HG02798 (cell line): ENCODE data around the gene CACNB4.
"Not testable (repeated sequence)": the region's sequence is repeated elsewhere in the genome, so short reads cannot be mapped to it uniquely, and the experiment has no call there.

Experiments
- ATAC-seq: cut with Tn5 transposase; IDR thresholded peaks from one replicate; pipeline ENCODE4 v1.9.1; 2021; ENCODE audit warnings: mild to moderate bottlenecking; ENCODE audit not compliant: unreplicated experiment, poor library complexity

The CACNB4 gene

DNA sequence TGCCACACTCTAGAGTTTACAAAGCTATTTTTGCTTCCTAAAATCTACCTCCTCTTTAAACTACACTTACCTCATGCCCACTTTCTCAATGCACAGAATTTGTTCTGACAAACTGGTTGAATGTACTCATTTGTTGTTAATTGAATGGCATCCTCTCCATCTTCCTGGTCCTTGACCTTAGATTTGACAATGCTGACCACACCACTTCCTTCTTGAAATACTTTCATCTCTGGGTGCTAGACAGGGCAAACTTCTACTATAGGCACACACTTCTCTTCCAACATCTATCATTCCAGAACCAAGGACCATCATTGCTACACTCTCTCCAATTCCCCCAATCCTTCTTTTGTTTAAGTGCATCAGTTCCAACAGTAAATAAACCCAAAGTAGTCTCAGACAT, 292.9 kb downstream of the CACNB4 start:
- ATAC-seq, result no peak

DNA sequence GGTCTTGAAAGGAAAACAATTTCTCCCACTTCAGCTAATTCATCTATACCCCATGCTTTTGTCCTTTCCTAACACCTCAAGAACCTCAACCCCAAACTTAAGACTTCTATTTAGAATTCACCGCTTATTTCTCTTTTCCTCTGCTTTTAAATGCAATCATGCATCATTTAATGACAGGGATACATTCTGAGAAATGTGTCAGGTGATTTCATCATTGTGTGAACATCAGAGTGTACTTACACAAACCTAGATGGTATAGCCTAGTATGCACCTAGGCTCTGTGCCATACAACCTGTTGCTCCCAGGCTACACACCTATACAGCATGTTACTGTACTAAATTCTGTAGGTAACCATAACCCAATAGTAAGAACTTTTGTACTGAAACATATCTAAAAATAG, 293.5 kb downstream of the CACNB4 start:
- no peak for ATAC-seq

DNA sequence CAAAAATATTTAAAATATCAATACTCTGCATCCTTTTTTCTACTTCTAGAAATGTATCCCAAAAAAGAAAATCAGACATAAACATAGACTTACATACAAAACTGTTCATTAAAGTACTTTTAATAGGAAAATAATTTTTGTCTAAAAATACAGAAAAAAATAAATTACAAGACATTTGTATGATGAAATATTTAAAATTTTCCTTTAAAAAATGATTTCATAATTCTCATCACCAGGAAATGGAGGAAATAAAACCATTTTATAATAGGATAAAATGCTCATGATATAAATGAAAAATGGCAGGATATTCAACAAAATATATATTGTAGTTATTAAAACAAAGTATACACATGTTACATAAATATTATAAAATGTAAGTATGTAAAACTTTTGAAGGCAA, 295.0 kb downstream of the CACNB4 start:
- no peak for ATAC-seq

DNA sequence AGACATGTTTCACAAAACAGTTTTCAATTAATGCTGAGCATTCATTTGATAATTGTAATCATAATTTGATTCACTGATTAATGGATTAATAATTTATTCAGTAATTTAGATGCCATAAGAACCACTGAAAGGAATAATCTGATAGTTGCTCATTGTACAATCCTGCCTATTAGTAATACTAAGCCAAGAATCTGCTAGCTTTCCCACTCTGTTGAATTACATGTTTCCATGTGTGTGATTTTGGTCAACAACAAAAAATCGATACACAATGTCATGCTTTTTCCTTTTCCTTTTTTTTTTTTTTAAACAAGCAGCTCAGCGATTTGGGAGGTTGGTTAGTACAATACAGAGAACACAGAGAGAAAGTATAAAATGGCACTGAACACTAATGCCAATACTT, 296.5 kb downstream of the CACNB4 start:
- no peak for ATAC-seq

DNA sequence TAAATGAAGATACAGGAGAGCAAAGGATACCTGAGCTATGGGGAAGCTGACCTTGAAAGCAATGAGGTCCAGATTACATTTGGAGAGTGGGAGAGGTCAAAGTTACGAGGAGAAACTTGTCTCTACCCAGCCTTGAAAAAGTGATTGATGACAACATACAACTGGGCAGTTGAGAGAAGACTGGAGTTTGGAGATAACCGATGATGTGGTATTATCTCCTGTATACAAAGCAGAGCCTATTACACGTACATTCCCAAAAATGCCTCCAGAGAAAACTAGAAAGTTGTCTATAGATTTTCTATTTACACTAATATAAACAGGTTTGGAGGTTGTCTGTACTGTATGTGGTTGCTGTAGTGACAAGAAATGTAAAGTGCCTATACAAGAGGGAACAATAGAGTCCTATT, 299.0 kb downstream of the CACNB4 start:
- ATAC-seq, result no peak

DNA sequence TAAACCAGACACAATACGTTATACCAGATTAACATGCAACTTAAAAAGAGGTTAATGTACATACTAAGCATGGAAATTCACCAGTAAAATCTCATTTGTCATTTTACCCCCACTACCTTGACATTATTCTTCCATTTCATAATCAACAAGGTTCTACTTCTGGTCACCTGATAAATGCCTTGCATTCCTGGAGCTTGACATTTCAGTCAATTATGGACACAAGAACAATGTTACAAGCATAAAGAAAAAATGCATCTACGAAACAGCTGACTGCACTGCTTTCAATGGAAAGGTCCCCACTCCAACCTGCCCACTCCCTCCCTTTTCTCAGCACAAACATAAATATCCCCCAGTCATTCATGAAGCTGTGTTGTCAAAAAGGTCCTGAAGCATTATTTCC, 302.1 kb downstream of the CACNB4 start:
- ATAC-seq, result no peak

DNA sequence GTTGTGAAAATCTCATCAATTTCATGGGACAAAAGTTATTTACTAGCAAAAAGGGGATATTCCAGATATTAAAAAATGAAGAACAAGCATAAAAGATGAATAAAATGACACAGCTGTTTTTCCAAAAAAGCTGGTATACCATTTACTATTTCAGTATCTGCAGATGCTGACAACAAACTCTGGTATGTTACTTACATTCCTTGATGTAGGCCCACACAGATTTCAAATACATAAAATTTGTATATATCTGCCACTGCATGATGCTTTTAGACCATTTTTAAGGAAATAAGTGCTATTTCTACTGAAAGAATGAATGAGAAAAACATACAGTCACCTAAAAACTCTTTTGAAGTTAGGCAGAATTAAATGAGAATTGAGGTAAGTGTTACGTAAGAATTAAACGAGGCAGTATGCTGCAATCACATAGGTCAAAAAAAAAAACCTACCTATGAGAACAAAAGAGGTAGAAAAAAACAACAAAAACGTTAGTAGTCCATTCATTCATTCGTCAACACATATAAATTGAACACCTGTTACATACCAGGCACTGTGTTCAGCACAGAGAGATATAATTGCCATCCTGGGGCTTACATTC, 303.1 kb downstream of the CACNB4 start:
- ATAC-seq, result no peak

DNA sequence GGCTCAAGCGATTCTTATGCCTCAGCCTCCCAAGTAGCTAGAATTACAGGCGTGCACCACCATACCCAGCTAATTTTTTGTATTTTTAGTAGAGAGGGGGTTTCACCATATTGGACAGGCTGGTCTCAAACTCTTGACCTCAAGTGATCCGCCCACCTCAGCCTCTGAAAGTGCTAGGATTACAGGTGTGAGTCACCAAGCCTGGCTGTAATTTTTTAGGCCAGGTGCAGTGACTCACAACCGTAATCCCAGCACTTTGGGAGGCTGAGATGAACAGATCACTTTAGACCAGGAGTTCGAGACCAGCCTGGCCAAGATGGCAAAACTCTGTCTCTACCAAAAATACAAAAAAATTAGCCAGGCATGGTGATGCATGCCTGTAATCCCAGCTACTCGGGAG, 304.4 kb downstream of the CACNB4 start:
- not testable (repeated sequence) for ATAC-seq

DNA sequence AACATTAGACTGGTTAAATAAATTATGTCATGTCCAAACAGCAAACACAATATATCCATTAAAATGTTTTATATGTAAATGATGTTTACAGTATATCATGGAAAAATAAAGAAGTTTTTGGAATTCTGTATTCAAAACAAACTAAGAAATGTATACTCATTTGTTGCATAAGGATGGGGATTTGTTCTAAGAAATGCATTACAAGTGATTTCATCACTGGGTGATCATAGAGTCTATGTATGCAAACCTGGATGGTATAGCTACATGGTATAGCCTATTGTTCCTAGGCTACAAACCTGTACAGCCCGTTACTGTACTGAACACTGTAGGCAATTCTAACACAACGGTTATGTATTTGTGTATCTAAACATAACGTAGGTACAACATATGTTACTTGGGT, 305.7 kb downstream of the CACNB4 start:
- no peak for ATAC-seq

DNA sequence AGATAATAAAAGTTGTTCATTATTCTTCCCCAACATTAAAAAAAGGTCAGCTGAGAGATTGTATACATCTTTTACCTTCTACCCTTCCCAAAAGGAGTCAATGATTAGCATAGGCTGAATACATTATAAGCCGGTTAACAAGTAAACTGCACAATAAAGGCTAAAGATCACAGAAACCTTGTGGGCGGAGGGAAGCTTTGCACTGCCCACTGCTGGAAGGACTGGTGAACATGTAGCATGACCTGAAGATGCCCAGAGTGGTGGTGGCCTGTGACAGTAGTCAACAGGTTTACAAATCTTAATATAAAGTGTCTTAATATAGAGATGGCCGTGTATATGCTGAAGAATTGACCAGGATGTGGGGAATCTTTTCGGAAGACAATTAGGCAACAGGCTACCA, 306.3 kb downstream of the CACNB4 start:
- no peak for ATAC-seq

DNA sequence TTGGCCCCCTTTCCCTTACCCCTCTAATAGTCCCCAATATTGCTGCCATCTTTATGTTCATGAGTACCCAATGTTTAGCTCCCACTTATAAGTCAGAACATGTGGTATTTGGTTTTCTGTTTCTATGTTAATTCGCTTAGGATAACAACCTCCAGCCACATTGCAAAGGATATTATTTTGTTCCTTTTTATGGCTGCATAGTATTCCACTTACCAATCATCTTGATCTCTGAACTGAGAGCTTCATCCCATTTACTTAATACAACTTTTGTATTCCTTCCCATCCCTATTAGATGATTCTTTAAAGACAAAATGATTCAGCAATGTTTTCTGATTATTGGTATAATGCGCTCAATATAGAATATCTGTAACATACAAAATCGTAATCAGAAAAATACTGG, 307.3 kb downstream of the CACNB4 start:
- ATAC-seq, result no peak

DNA sequence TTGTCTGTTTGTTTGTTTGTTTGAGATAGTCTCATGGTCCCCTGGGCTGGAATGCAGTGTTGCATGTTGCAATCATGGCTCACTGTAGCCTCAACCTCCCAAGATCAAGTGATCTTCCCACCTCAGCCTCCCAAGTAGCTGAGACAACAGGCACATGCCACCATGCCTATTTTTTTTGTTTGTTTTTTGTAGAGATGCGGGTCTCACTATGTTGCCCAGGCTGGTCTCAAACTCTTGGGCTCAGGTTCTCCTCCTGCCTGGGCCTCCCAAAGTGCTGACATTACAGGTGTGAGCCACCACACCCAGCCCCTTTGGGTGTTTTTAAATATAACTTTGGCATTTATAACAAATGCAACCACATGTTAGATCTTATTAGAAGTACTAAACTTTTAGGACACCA, 308.2 kb downstream of the CACNB4 start:
- no peak for ATAC-seq

DNA sequence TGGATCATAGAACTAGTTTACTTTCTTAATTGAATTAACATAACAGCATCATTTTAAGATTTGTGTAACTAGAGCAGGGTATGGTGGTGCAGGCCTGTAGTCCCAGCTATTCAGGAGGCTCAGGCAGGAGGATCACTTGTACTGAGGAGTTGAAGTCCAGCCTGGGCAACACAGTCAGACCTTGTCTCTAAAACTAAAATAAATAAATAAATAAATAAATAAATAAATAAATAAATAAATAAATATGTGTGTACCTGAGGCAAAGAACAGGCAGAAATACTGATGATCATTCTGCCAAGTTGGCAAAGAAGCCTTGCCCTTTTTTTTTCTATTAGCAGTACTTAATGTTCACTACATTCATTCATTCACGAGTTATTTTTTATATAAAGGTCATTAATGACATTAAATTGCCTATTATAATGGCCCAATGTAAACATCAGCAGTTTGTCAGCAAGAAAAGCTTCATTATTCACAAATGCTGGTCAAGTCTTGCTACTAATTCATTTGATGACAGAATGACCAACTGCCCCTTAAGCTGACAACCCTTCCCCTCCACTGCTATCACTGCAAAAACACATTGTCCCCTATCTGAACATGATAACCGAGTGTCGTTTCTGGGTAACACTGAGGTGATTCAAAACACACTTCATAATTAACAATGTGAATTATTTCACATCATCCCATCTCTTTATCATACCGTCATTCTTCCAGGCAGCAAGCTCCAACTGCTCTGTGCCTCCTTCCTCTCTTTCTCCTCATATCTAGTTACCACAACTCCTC, 309.6 kb downstream of the CACNB4 start:
- ATAC-seq, result no peak

DNA sequence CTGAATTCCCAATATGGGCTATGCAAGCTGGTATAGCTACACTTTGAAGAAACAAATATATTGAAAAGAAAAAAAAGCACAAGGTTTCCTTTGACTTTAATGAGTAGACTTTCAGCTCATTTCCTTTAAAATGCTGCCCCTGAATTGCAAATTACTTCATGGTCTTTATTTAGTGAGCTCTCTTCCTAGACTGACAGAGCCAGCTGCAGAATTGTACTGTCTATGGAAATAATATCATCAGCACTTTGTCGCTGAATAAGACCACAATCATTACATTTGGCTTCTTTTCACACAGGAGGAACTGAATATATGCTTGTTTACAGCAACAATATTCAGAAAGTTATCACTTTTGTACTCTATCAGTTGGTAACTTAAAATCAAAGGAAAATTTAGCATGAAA, 312.4 kb downstream of the CACNB4 start:
- ATAC-seq, result no peak

DNA sequence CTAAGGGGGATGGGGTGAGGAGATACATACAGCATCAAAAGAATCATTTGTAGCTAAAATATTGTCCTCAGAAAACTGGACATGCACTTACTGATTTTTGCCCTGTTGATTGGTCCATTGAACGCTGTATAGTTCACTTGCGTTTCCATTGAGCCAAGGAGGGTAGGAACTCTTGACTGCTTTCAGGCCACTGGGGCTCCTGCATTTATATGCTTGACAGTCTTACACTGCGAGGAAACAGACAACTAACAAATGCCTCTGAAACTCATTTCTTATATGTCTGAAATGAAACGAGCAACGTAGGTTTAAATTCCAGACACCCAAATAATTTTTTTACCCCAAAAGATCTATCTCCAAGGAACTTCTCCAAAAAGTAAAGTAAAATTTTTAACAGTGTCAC, 312.8 kb downstream of the CACNB4 start:
- ATAC-seq, result no peak

DNA sequence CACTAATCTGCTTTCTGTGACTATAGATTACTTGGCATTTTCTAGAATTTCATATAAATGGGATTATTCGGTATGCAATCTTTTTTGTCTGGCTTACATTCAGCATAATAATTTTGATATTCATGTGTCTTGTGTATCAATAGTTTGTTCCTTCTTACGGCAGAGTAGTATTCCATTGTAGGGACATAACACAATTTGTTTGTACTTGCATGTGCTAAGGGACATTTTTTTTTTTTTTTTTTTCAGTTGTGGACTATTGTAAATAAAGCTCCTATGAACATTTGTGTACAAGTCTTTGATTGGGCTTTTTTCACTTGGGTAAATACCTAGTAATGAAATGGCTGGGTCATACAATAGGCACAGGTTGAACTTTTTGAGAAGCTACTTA, 315.7 kb downstream of the CACNB4 start:
- ATAC-seq, result no peak
